OCI-LY3 (cell line): ENCODE measurements around the gene SNCG.
"Not testable (repeated sequence)": the region's sequence is repeated elsewhere in the genome, so short reads cannot be mapped to it uniquely, and the experiment has no call there.

ENCODE experiments used
- H2AFZ ChIP-seq: fragments of 200-600, 300-600 bp; shearing (Covaris generic); 2 replicates; pipeline ENCODE4 v1.6.0; 2014; ENCODE audit warnings: antibody characterized with exemption, low read depth, low read length
- H3K27ac ChIP-seq: fragments of 200-600, 300-600 bp; sonication (generic); 2 replicates; pipeline ENCODE4 v1.5.1; 2014; ENCODE audit warnings: mild to moderate bottlenecking, low read length, moderate library complexity, mixed read lengths
- H3K27me3 ChIP-seq: fragments of 200-600, 300-600 bp; sonication (generic); 2 replicates; pipeline ENCODE4 v1.6.1; 2014; ENCODE audit warnings: low read depth, low read length, mixed read lengths
- H3K36me3 ChIP-seq: fragments of 200-600, 300-600 bp; sonication (generic); replicated peaks from 2 replicates; pipeline ENCODE3; 2014; ENCODE audit warnings: low read depth, low read length, mixed read lengths
- H3K4me1 ChIP-seq: fragments of 300-600, 200-600 bp; sonication (generic); 2 replicates; pipeline ENCODE4 v1.6.1; 2014; ENCODE audit warnings: low read length, mixed read lengths
- H3K4me2 ChIP-seq: fragments of 200-600, 300-600 bp; sonication (generic); 2 replicates; pipeline ENCODE4 v1.6.1; 2014; ENCODE audit warnings: low read length, mixed read lengths
- H3K4me3 ChIP-seq: fragments of 300-600, 200-600 bp; sonication (generic); 2 replicates; pipeline ENCODE4 v1.5.1; 2014; ENCODE audit warnings: antibody characterized with exemption, mild to moderate bottlenecking, low read length, moderate library complexity
- H3K79me2 ChIP-seq: fragments of 300-600, 200-600 bp; shearing (Covaris generic); 2 replicates; pipeline ENCODE4 v1.6.1; 2014; ENCODE audit warnings: mild to moderate bottlenecking, low read length, mixed read lengths
- H3K9ac ChIP-seq: fragments of 300-600, 200-600 bp; shearing (Covaris generic); 2 replicates; pipeline ENCODE4 v1.6.0; 2014; ENCODE audit warnings: mild to moderate bottlenecking, low read length, moderate library complexity
- H3K9me3 ChIP-seq: fragments of 200-600, 300-600 bp; shearing (Covaris generic); 2 replicates; pipeline ENCODE4 v1.6.1; 2014; ENCODE audit warnings: low read length, mixed read lengths; ENCODE audit not compliant: insufficient read depth
- H4K20me1 ChIP-seq: fragments of 200-600, 300-600 bp; sonication (generic); 2 replicates; pipeline ENCODE4 v1.6.1; 2016; ENCODE audit warnings: low read length, mixed read lengths; ENCODE audit not compliant: insufficient read depth
- CTCF ChIP-seq: fragments of 200-600, 300-600 bp; sonication (generic); IDR thresholded peaks from 2 replicates; pipeline ENCODE4 v1.5.1; 2014; ENCODE audit warnings: antibody characterized with exemption, low read length, low read depth
- EZH2phosphoT487 ChIP-seq: fragments of 200-600 bp; shearing (Covaris generic); IDR thresholded peaks from 2 replicates; pipeline ENCODE4 v1.6.1; 2018; ENCODE audit warnings: antibody characterized with exemption, mixed run types, low read depth

Gene SNCG

DNA sequence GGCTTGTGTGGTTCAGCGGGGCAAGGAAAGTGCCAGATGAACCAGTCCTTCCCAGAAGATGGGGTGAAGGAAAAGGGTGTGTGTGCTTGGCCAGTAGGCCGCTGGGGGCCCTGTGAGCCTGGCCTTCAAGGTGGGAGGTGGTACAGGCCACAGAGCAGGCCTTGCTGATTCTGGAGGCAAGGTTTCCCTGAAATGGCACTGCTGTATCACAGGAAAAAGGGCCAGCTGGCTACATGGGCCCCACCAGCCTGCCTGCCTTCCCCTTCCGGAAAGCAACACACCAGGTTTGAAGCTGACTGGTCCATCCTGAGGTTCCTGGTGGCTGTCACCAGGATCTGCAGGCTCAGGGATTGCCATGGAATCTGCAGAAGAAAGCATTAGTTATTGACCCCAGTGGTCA is 13.5 kb upstream of the SNCG start:
- no peak overlapping the region for H3K27ac ChIP-seq
- H3K9ac ChIP-seq, result no peak overlapping the region
- H3K36me3 ChIP-seq, result no peaks in the 10 kb centered on the region
- H3K79me2 ChIP-seq, result no peaks in the 10 kb centered on the region
- no peak overlapping the region for H3K4me3 ChIP-seq
- no peaks in the 10 kb centered on the region for H3K27me3 ChIP-seq
- no peak overlapping the region for H2AFZ ChIP-seq
- no peaks in the 10 kb centered on the region for H4K20me1 ChIP-seq
- no peak overlapping the region for H3K4me2 ChIP-seq
- H3K4me1 ChIP-seq, result peaks cover 16% of the 10 kb centered on the region
- TF ChIP-seq CTCF, result no peak
- TF ChIP-seq EZH2phosphoT487, result no peak
- H3K9me3 ChIP-seq, result no peaks in the 10 kb centered on the region

DNA sequence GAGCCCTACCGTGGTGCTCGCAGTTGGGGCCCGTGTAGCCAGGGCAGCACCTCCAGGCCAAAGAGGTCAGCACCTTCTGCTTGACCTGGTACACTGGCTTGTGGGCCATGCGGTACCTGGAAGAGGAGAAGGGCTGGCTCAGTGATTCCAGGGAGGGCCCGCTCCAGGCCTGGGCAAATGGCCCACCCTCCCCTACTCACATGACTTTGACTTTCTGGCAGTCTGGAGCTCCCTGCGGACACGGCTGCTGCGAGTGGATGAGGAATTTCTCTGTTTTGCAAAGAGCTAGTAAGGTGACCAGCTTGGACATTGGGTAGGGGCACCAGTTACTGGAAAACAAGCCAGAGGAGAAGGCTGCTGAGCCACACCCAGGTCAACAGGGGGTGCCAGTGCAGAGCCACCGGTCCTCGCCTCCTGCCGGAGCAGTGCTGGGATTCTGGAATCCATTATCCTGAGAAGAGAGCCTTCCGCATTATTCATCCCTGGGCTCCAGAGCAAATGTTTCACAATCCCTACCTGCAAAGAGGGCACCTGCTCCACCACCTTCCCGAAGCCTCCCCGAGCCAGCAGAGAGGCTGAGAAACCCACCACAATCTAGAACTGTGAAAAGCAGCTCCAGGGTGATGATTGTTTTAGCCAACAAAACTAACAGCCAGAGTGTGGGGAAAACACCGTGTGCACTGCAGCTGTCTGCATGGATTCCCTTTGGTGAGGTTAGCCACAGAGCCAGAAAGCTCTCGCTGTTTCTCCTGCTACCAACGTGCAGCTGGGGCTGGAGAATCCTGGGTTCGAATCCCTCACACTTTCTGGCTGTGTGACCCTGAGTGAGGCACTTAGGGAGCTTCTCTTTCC is 12.8 kb upstream of the SNCG start:
- no peak overlapping the region for H2AFZ ChIP-seq
- TF ChIP-seq EZH2phosphoT487 (no peak), CTCF (peak; percentile 38)
- H3K36me3 ChIP-seq, result no peaks in the 10 kb centered on the region
- H3K4me1 ChIP-seq, result peaks cover 16% of the 10 kb centered on the region
- H3K27ac ChIP-seq, result no peak overlapping the region
- peak overlapping the region; percentile 45 for H3K4me3 ChIP-seq
- H3K9ac ChIP-seq, result no peak overlapping the region; the same call in 1 of the 2 replicates
- no peaks in the 10 kb centered on the region for H3K9me3 ChIP-seq
- H3K79me2 ChIP-seq, result no peaks in the 10 kb centered on the region
- peak overlapping the region; percentile 48 for H3K4me2 ChIP-seq
- H4K20me1 ChIP-seq, result no peaks in the 10 kb centered on the region
- no peaks in the 10 kb centered on the region for H3K27me3 ChIP-seq

GRCh38 chr10:86946213-86947155 is 11.9 kb upstream of the SNCG start:
- Histone ChIP-seq H3K4me1 (peaks cover 16% of the 10 kb centered on the region), H3K4me3 (peak overlapping the region; percentile 45; the same call in 1 of the 2 replicates), H3K9me3 (no peaks in the 10 kb centered on the region), H3K36me3 (no peaks in the 10 kb centered on the region), H3K27ac (no peak overlapping the region), H4K20me1 (no peaks in the 10 kb centered on the region), H2AFZ (no peak overlapping the region), H3K27me3 (no peaks in the 10 kb centered on the region), H3K79me2 (no peaks in the 10 kb centered on the region), H3K9ac (no peak overlapping the region; the same call in 1 of the 2 replicates), H3K4me2 (peak overlapping the region; percentile 48)
- TF ChIP-seq CTCF (no peak), EZH2phosphoT487 (no peak)

DNA sequence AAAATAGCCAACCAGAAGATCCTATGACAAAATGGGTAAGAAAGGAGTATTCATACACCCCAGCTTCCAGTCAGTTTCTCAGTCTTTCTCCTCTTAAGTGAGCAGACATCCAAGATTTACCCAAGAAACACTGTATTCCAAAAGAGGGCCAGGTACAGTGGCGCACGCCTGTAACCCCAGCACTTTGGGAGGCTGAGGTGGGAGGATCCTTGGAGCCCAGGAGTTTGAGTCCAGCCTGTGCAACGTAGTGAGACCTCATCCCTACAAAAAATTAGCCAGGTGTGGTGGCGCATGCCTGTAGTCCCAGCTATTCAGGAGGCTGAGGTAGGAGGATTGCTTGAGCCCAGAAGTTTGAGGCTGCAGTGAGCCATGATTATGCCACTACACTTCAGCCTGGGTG is 10.6 kb upstream of the SNCG start:
- not testable (repeated sequence) for H2AFZ ChIP-seq, H3K36me3 ChIP-seq

More for the DNA sequence above, 10.6 kb upstream of the SNCG start:
- H3K4me3 ChIP-seq, H4K20me1 ChIP-seq, H3K9me3 ChIP-seq, H3K4me2 ChIP-seq, H3K27me3 ChIP-seq, H3K79me2 ChIP-seq, H3K9ac ChIP-seq, H3K27ac ChIP-seq: not testable (repeated sequence)
- peaks cover 16% of the 10 kb centered on the region for H3K4me1 ChIP-seq
